ENCODE data around the gene GRK5. TPM values are rescaled to one million over a fixed set of nuclear protein-coding genes. Genes with fewer than 3 reads are reported as not detected.
A peak's percentile ranks its signal among the peaks of the same experiment; 100 is the strongest.
"Not testable (repeated sequence)": the region's sequence is repeated elsewhere in the genome, so short reads cannot be mapped to it uniquely, and the experiment has no call there.

GRK5 gene
- total and polyA plus RNA-seq, 2 experiments from 2014 or later: 5.2 to 13.7 TPM

- DNase-seq: no peak
- H3K4me3 ChIP-seq: no peak overlapping the region
- H4K20me1 ChIP-seq (ENCODE audit: insufficient read depth): no peaks in the 10 kb centered on the region
- no peak overlapping the region for H3K27ac ChIP-seq
- H3F3A ChIP-seq (ENCODE audit: insufficient read depth): no peaks in the 10 kb centered on the region
- H3K9me3 ChIP-seq (ENCODE audit: low read depth): no peaks in the 10 kb centered on the region
- TF ChIP-seq EZH2phosphoT487 (IDR thresholded peaks at IDR 0.05; ENCODE audit: insufficient read depth, low read depth): no peak
- TF ChIP-seq EZH2 (IDR thresholded peaks at IDR 0.05; ENCODE audit: insufficient read depth, poor library complexity, severe bottlenecking): no peak
- H3K27me3 ChIP-seq (replicated peaks; ENCODE audit: insufficient read depth): no peaks in the 10 kb centered on the region
- no peaks in the 10 kb centered on the region for H3K9me2 ChIP-seq (ENCODE audit: insufficient read depth)
- peaks cover 91% of the 10 kb centered on the region for H3K79me2 ChIP-seq (ENCODE audit: insufficient read depth)
- 97% methylated on average over 6 of the region's 6 CpGs for WGBS, 2 experiments (ENCODE audit: low coverage in 1 of 2, low lambda C conversion rate in 2 of 2, missing lambda C conversion rate in 2 of 2)
- no peak overlapping the region for H3K4me2 ChIP-seq (ENCODE audit: unreplicated experiment)
- H2AFZ ChIP-seq: no peak overlapping the region
- H3K9ac ChIP-seq: no peak overlapping the region
- H3K36me3 ChIP-seq (ENCODE audit: low read depth): no peaks in the 10 kb centered on the region
- in situ Hi-C loops (cut with MboI): no loop called here
- H3K4me1 ChIP-seq (ENCODE audit: insufficient read depth): no peaks in the 10 kb centered on the region
Measured at GRCh38 chr10:119227825-119228224, 20.5 kb downstream of the GRK5 start.

GRCh38 chr10:119231654-119232053 lies 24.3 kb downstream of the GRK5 start:
- no peak overlapping the region for H3K4me3 ChIP-seq
- H3K27me3 ChIP-seq (replicated peaks; ENCODE audit: insufficient read depth): no peaks in the 10 kb centered on the region
- TF ChIP-seq EZH2phosphoT487 (IDR thresholded peaks at IDR 0.05; ENCODE audit: insufficient read depth, low read depth) (no peak), EZH2 (IDR thresholded peaks at IDR 0.05; ENCODE audit: insufficient read depth, poor library complexity, severe bottlenecking) (no peak)
- no peaks in the 10 kb centered on the region for H3K9me2 ChIP-seq (ENCODE audit: insufficient read depth)
- H3K4me1 ChIP-seq (ENCODE audit: insufficient read depth): no peaks in the 10 kb centered on the region
- H3K9ac ChIP-seq: no peak overlapping the region
- DNase-seq: no peak
- peaks cover 96% of the 10 kb centered on the region for H3K79me2 ChIP-seq (ENCODE audit: insufficient read depth)
- 97 to 98% methylated on average over 4 to 7 of the region's 7 CpGs for WGBS, 2 experiments (ENCODE audit: low coverage in 1 of 2, low lambda C conversion rate in 2 of 2, missing lambda C conversion rate in 2 of 2)
- in situ Hi-C loops (cut with MboI): no loop called here
- H3K4me2 ChIP-seq (ENCODE audit: unreplicated experiment): no peak overlapping the region
- H3F3A ChIP-seq (ENCODE audit: insufficient read depth): no peaks in the 10 kb centered on the region
- no peak overlapping the region for H2AFZ ChIP-seq
- no peaks in the 10 kb centered on the region; the same call in 1 of the 2 replicates for H4K20me1 ChIP-seq (ENCODE audit: insufficient read depth)
- H3K36me3 ChIP-seq (ENCODE audit: low read depth): no peaks in the 10 kb centered on the region
- H3K9me3 ChIP-seq (ENCODE audit: low read depth): no peaks in the 10 kb centered on the region
- H3K27ac ChIP-seq: no peak overlapping the region

- WGBS, 2 experiments (ENCODE audit: low coverage in 1 of 2, low lambda C conversion rate in 2 of 2, missing lambda C conversion rate in 2 of 2): 77 to 81% methylated on average over 4 of the region's 4 CpGs
- in situ Hi-C loops (cut with MboI); H3K4me2 ChIP-seq (ENCODE audit: unreplicated experiment): not testable (repeated sequence)
Measured at GRCh38 chr10:119232439-119232838, 25.1 kb downstream of the GRK5 start.

GRCh38 chr10:119233123-119233820 lies 25.9 kb downstream of the GRK5 start:
- no peaks in the 10 kb centered on the region for H3K9me2 ChIP-seq (ENCODE audit: insufficient read depth)
- no peaks in the 10 kb centered on the region for H3K36me3 ChIP-seq (ENCODE audit: low read depth)
- H3K4me2 ChIP-seq (ENCODE audit: unreplicated experiment): no peak overlapping the region
- H3K9ac ChIP-seq: no peak overlapping the region
- H3K4me1 ChIP-seq (ENCODE audit: insufficient read depth): no peaks in the 10 kb centered on the region
- no peaks in the 10 kb centered on the region; the same call in 1 of the 2 replicates for H4K20me1 ChIP-seq (ENCODE audit: insufficient read depth)
- no peak for TF ChIP-seq EZH2phosphoT487 (IDR thresholded peaks at IDR 0.05; ENCODE audit: insufficient read depth, low read depth)
- no peak for TF ChIP-seq EZH2 (IDR thresholded peaks at IDR 0.05; ENCODE audit: insufficient read depth, poor library complexity, severe bottlenecking)
- no peak overlapping the region for H3K27ac ChIP-seq
- peaks cover 95% of the 10 kb centered on the region for H3K79me2 ChIP-seq (ENCODE audit: insufficient read depth)
- H3K4me3 ChIP-seq: no peak overlapping the region
- WGBS, 2 experiments (ENCODE audit: low coverage in 1 of 2, low lambda C conversion rate in 2 of 2, missing lambda C conversion rate in 2 of 2): 79 to 85% methylated on average over 5 of the region's 5 CpGs
- no peaks in the 10 kb centered on the region for H3K27me3 ChIP-seq (replicated peaks; ENCODE audit: insufficient read depth)
- in situ Hi-C loops (cut with MboI): no loop called here
- DNase-seq: peak; percentile 28
- no peaks in the 10 kb centered on the region for H3F3A ChIP-seq (ENCODE audit: insufficient read depth)
- no peak overlapping the region for H2AFZ ChIP-seq
- H3K9me3 ChIP-seq (ENCODE audit: low read depth): no peaks in the 10 kb centered on the region

More at GRCh38 chr10:119232439-119232838, 25.1 kb downstream of the GRK5 start:
- not testable (repeated sequence) for H3K27me3 ChIP-seq (replicated peaks; ENCODE audit: insufficient read depth); H3K9me2 ChIP-seq (ENCODE audit: insufficient read depth); H3K27ac ChIP-seq; DNase-seq; H3K36me3 ChIP-seq (ENCODE audit: low read depth); H3K4me1 ChIP-seq (ENCODE audit: insufficient read depth); H3K4me3 ChIP-seq; H3F3A ChIP-seq (ENCODE audit: insufficient read depth); H3K9me3 ChIP-seq (ENCODE audit: low read depth); H2AFZ ChIP-seq; H3K9ac ChIP-seq; H4K20me1 ChIP-seq (ENCODE audit: insufficient read depth)
- peaks cover 96% of the 10 kb centered on the region for H3K79me2 ChIP-seq (ENCODE audit: insufficient read depth)
